Measurements from ENCODE around the gene LRRC4.

LRRC4 gene

GRCh38 chr7:128059143-128059988 lies 28.1 kb upstream of the LRRC4 start:
- no peak for DNase-seq (ENCODE audit: low spot score)

GRCh38 chr7:128057909-128058308 lies 26.7 kb upstream of the LRRC4 start:
- no peak for DNase-seq (ENCODE audit: low spot score)

- no peak for DNase-seq (ENCODE audit: low spot score)
Measured at GRCh38 chr7:128056901-128057300, 25.7 kb upstream of the LRRC4 start.

- DNase-seq (ENCODE audit: low spot score) = no peak
Measured at GRCh38 chr7:128055637-128056036, 24.4 kb upstream of the LRRC4 start.

- DNase-seq (ENCODE audit: low spot score) = no peak
Measured at GRCh38 chr7:128054511-128054910, 23.3 kb upstream of the LRRC4 start.

GRCh38 chr7:128053991-128054390 lies 22.8 kb upstream of the LRRC4 start:
- DNase-seq (ENCODE audit: low spot score) = no peak

- DNase-seq (ENCODE audit: low spot score) = no peak
Measured at GRCh38 chr7:128053023-128053422, 21.8 kb upstream of the LRRC4 start.

GRCh38 chr7:128052404-128052803 lies 21.2 kb upstream of the LRRC4 start:
- DNase-seq (ENCODE audit: low spot score) = no peak

GRCh38 chr7:128045766-128046165 lies 14.5 kb upstream of the LRRC4 start:
- no peak for DNase-seq (ENCODE audit: low spot score)

- no peak for DNase-seq (ENCODE audit: low spot score)
Measured at GRCh38 chr7:128045158-128045557, 13.9 kb upstream of the LRRC4 start.

GRCh38 chr7:128044064-128044463 lies 12.8 kb upstream of the LRRC4 start:
- DNase-seq (ENCODE audit: low spot score) = no peak

- DNase-seq (ENCODE audit: low spot score) = peak; percentile 98
Measured at GRCh38 chr7:128042012-128042411, 10.8 kb upstream of the LRRC4 start.

- no peak for DNase-seq (ENCODE audit: low spot score)
Measured at GRCh38 chr7:128041203-128041602, 10.0 kb upstream of the LRRC4 start.

GRCh38 chr7:128040205-128040604 lies 9.0 kb upstream of the LRRC4 start:
- DNase-seq (ENCODE audit: low spot score) = no peak

GRCh38 chr7:128039544-128039953 lies 8.3 kb upstream of the LRRC4 start:
- DNase-seq (ENCODE audit: low spot score) = no peak

GRCh38 chr7:128037880-128038619 lies 6.8 kb upstream of the LRRC4 start:
- no peak for DNase-seq (ENCODE audit: low spot score)

GRCh38 chr7:128037081-128037480 lies 5.8 kb upstream of the LRRC4 start:
- no peak for DNase-seq (ENCODE audit: low spot score)

GRCh38 chr7:128036226-128036940 lies 5.1 kb upstream of the LRRC4 start:
- no peak for DNase-seq (ENCODE audit: low spot score)

GRCh38 chr7:128035712-128036111 lies 4.5 kb upstream of the LRRC4 start:
- DNase-seq (ENCODE audit: low spot score) = peak; percentile 59

GRCh38 chr7:128034825-128035224 lies 3.6 kb upstream of the LRRC4 start:
- peak; percentile 35 for DNase-seq (ENCODE audit: low spot score)

- no peak for DNase-seq (ENCODE audit: low spot score)
Measured at GRCh38 chr7:128033246-128033645, 2.0 kb upstream of the LRRC4 start.

- peak; percentile 29 for DNase-seq (ENCODE audit: low spot score)
Measured at GRCh38 chr7:128032605-128033235, 1.5 kb upstream of the LRRC4 start.

All from globus pallidus (tissue), 1 donor.